Midbrain (tissue), 1 donor: ENCODE measurements around the gene ARHGEF11.
A peak's percentile ranks its signal among the peaks of the same experiment; 100 is the strongest.
"Not testable (repeated sequence)": the region's sequence is repeated elsewhere in the genome, so short reads cannot be mapped to it uniquely, and the experiment has no call there.

ENCODE experiments used
- DNase-seq: peaks from one replicate; lab custom pipeline; 2025; lab: John Stamatoyannopoulos, UW

The ARHGEF11 gene

GRCh38 chr1:157045250-157046218 lies at the start of gene ARHGEF11:
Gene ARHGEF11 (minus strand): TSS chr1:157045742. CDS start chr1:157044330, 1,412 bp downstream.
- peak; percentile 90 for DNase-seq

DNA sequence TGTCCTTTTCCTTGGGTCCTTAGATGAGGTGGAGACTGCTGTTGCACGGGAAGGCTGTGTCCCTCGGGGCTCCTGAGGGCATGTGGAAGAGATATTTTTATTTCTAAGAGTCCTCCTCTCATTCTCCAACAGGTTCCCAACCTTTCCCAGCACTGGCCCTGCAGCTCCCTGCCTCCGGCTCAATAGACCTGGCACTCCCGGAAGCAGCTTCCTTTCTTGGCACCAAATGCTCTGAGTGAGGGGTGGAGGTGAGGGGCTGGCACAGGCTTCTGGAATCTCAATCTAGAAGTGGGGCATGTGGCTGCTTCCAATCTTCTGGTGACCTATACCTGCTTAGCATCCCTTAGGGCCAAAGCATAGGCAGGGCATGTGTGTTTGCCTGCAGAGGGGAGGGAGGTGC lies 49.5 kb upstream of the ARHGEF11 start:
- no peak for DNase-seq

- DNase-seq: peak; percentile 10
Observed at GRCh38 chr1:157092831-157093230, 47.3 kb upstream of the ARHGEF11 start.

- DNase-seq: no peak
Observed at GRCh38 chr1:157091668-157092273, 46.2 kb upstream of the ARHGEF11 start.

GRCh38 chr1:157091186-157091585 lies 45.6 kb upstream of the ARHGEF11 start:
- no peak for DNase-seq

DNA sequence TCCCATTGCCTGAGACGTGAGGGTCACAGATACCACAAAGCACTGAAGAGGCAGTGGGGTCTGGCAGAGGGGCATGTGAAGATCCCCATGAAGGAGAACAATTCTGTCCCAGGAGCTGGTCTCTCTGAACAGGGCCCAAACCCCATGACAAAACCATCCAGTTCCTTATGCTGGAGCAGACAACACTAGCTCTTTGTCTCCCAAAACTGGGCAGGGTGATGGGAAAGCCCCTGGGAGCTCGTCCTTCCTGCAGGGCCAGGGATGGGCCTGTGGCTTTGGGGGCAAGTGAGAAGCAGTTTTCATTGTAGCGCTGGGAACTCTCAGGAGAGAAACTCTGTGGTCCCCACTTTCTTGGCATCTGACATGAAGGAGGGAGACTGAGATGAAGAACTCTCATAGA lies 45.2 kb upstream of the ARHGEF11 start:
- DNase-seq: no peak

- DNase-seq: peak; percentile 84
Observed at GRCh38 chr1:157090196-157090647, 44.7 kb upstream of the ARHGEF11 start.

DNA sequence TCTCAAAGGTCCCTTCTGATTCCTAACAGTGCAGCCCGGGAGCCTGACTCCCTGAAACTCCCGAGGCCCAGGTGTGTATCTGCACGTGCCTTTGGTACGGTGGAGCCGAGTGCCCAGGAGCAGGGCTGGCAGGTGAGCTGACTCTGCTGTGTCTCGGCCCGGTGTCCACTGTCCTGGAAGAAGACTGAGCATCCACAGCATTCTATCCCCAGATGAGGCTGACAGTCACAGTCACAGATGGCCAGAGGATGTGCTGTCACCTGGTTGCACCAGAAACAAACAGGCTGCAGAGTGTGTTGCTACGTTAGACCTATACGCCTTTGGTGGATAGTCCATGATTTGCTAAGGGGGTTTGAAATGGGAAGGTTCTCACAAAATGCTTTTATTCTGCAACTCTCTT lies 44.2 kb upstream of the ARHGEF11 start:
- DNase-seq: no peak

- DNase-seq: no peak
Observed at GRCh38 chr1:157088607-157089006, 43.1 kb upstream of the ARHGEF11 start.

DNA sequence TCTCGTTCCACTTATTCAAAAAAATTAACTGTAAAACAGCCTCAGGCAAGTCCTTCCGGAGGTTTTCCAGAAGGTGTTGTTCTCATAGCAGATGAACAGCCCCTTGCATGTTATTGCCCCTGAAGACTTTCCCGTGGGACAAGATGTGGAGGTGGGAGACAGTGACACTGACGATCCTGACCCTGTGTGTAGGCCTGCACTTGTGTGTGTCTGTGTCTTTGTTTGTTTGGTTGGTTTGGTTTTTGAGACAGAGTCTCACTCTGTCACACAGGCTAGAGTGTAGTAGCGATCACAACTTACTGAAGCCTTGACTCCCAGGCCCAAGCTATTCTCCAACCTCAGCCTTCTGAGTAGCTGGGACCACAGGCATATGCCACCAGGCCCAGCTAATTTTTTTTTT lies 41.5 kb upstream of the ARHGEF11 start:
- no peak for DNase-seq

GRCh38 chr1:157086299-157086698 lies 40.8 kb upstream of the ARHGEF11 start:
- no peak for DNase-seq

DNA sequence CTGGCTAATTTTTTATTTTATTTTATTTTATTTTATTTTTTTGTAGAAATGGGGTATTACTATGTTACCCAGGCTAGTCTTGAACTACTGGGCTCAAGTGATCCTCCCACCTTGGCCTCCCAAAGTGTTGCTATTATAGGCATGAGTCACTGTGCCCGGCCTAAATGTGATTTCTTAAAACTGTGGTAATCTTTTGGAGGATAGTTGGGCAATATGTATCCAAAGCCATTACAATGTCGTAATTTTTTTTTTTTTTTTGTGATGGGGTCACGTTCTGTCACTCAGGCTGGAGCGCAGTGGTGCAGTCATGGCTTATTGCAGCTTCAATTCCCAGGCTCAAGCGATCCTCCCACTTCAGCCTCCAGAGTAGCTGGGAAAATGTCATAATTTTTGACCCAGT lies 39.9 kb upstream of the ARHGEF11 start:
- no peak for DNase-seq

GRCh38 chr1:157084720-157085119 lies 39.2 kb upstream of the ARHGEF11 start:
- no peak for DNase-seq

DNA sequence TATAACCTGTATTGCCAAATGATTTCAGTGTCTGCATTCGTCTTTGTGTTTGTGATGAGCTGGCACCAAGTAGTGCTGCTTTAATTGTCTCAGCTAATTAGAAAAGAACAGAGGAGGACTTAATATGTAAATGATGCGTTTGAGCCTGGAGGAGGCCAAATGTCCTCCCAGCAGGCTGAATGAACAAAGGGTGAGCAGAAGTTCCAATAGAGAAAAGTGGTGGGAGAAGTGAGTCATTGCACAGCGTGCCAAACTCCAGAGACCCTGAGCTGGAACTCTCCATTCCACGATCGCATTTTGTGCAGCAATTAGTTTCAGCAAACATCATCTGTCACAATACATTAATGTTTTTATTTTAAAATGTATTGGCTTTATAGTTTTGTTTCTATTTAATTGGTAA lies 36.2 kb upstream of the ARHGEF11 start:
- no peak for DNase-seq

DNA sequence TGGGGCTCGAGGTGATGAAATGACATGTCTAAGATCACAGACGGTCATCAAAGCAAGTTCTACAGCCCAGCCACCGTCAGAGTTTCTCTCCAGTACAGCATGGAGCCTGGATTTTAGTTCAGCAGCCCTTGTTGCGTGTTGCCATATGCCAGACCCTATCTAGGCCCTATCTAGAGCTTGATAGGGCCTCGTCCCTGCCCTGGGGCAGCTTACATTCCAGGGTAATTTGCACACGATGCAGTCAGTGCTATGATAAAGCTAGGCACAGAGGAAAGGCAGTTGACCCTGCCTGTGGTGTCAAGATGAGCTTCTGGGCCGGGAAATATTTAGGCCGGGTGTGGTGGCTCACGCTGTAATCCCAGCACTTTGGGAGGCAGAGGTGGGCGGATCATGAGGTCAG lies 35.2 kb upstream of the ARHGEF11 start:
- no peak for DNase-seq

- no peak for DNase-seq
Observed at GRCh38 chr1:157077394-157077793, 31.9 kb upstream of the ARHGEF11 start.

- DNase-seq: peak; percentile 42
Observed at GRCh38 chr1:157073944-157074685, 28.6 kb upstream of the ARHGEF11 start.

DNA sequence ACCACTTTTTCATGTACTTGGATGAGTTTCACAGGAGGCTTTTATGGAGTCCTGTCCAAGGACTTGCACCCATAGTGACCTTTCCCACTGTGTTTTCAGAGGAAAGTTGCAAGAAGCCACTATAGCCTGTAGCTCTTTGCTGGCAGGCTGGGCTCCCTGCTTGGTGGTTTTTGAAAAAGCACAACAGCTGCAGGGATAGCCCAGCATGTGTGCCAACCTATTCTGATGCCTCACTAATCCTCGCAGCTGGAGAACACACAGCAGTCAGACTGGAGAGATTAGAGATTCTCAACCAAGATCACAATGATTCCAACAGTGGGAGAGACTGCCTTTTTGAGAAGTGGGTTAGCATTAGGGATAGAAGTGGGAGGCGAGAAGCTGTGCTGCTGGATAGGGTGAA lies 24.1 kb upstream of the ARHGEF11 start:
- DNase-seq: no peak

DNA sequence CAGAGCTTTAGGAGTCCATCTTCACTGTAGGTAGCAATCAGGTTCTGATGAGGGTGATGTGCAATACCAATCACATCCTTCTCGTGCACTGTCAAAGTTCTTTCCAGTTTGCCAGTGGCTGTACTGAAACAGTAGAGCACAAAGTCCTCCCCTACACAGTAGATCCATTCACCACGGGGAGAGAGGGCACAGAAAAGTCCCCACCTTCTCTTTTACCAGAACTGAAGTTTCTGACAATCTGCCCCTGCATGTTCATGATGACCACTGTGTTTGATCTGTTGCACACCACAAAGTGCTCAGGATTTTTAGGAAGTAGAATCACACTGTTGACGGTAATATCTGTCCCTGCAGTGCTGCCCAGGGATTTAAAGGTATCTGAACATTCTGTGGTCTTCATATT lies 13.7 kb upstream of the ARHGEF11 start:
- not testable (repeated sequence) for DNase-seq

GRCh38 chr1:157056269-157056668 lies 10.7 kb upstream of the ARHGEF11 start:
- DNase-seq: no peak

DNA sequence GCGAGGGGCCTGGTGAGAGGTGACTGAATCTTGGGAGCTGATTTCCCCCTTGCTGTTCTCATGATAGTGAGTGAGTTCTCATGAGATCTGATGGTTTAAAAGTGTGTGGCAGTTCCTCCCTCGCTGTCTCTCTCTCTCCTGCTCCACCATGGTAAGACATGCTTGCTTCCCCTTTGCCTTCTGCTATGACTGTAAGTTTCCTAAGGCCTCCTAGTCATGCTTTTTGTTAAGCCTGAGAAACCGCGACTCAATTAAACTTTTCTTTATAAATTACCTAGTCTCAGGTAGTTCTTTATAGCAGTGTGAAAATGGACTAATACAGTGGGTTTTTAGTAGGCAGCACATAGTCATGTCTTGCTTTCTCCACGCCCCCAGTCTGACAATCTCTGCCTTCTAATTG lies 10.2 kb upstream of the ARHGEF11 start:
- not testable (repeated sequence) for DNase-seq

DNA sequence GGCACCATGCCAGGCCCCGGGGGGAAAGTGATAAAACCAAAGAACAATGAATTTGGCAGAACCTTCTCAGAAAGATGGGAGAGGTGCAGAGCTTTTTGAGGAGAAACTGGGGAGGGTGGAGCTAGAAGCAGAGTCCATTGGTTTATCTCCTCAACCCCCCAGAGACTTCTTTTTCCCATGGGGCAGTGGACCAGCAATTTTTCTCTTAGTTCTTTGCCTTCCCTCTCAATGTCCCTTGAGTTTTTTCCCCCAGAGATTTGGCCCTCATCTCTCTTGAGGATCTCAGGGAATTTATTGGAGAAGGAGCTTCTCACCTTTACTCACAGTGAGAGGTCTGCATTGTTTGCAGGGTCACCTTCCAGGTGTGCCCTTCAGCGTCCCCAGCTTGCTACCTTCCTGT lies 5.3 kb upstream of the ARHGEF11 start:
- DNase-seq: no peak

GRCh38 chr1:157047062-157047410 lies 1.5 kb upstream of the ARHGEF11 start:
- DNase-seq: no peak
